H1 (cell line): ENCODE data around the gene BAG1. TPM values are rescaled to one million over a fixed set of nuclear protein-coding genes. Genes with fewer than 3 reads are reported as not detected.

Source experiments
- CTCF ChIA-PET: fragments of 300-600 bp; sonication (Branson Sonifier 250); formaldehyde crosslinking; loops from one replicate; lab custom pipeline; 2021; ENCODE audit not compliant: partially characterized antibody; lab: Charles Lee
- POLR2A ChIA-PET: fragments of 300-600 bp; sonication (Branson Sonifier 250); formaldehyde crosslinking; loops from one replicate; lab custom pipeline; 2021; ENCODE audit warnings: inconsistent platforms; ENCODE audit not compliant: partially characterized antibody; lab: Charles Lee
- DNase-seq, 2 experiments: peaks; one replicate each; pipeline versions ENCODE4 v3.0.0 to v3.0.0-alpha.2; 2010 to 2022; ENCODE audit warnings: low spot score in 2 of 2, low read depth in 1 of 2, mixed read lengths in 1 of 2
- FAIRE-seq: peaks from 2 replicates; lab custom pipeline; 2011; peaks lifted over from hg19 to GRCh38; lab: Jason Lieb, UNC
- H2AFZ ChIP-seq: 2 replicates; pipeline ENCODE4 v1.8.1; 2012; ENCODE audit warnings: low read length, inconsistent platforms
- H2AK5ac ChIP-seq: 2 replicates; pipeline ENCODE4 v1.6.1; 2013; ENCODE audit warnings: low read depth, low read length
- H2BK120ac ChIP-seq: replicated peaks from 2 replicates; pipeline ENCODE3; 2013; ENCODE audit warnings: low read depth, low read length, inconsistent platforms
- H2BK12ac ChIP-seq: 2 replicates; pipeline ENCODE4 v1.6.1; 2013; ENCODE audit warnings: low read depth, low read length
- H2BK15ac ChIP-seq: 2 replicates; pipeline ENCODE4 v1.6.1; 2013; ENCODE audit warnings: low read length
- H2BK20ac ChIP-seq: 2 replicates; pipeline ENCODE4 v1.6.1; 2013; ENCODE audit warnings: low read length
- H2BK5ac ChIP-seq: 2 replicates; pipeline ENCODE4 v1.6.1; 2013; ENCODE audit warnings: low read depth, low read length
- H3K14ac ChIP-seq: 2 replicates; pipeline ENCODE4 v1.6.1; 2013; ENCODE audit warnings: inconsistent platforms; ENCODE audit not compliant: insufficient read length
- H3K18ac ChIP-seq: 2 replicates; pipeline ENCODE4 v1.6.1; 2013; ENCODE audit warnings: low read length; ENCODE audit errors: extremely low read depth
- H3K23ac ChIP-seq: 2 replicates; pipeline ENCODE4 v1.6.1; 2013; ENCODE audit warnings: inconsistent platforms; ENCODE audit not compliant: insufficient read length
- H3K23me2 ChIP-seq: 2 replicates; pipeline ENCODE4 v1.6.1; 2013; ENCODE audit warnings: low read depth, low read length
- H3K27ac ChIP-seq: 2 replicates; pipeline ENCODE4 v1.6.1; 2011; ENCODE audit warnings: low read depth, low read length, inconsistent platforms
- H3K27me3 ChIP-seq, 4 experiments: replicated peaks in 1 of 4; 1 replicate in 1 of 4; 2 replicates in 3 of 4; pipeline versions ENCODE4 v1.6.1 to v1.8.1; 2011 to 2013; ENCODE audit warnings: low read length in 3 of 4, mild to moderate bottlenecking in 3 of 4, inconsistent platforms in 2 of 4, mixed read lengths in 2 of 4, moderate library complexity in 1 of 4; ENCODE audit not compliant: control insufficient read depth in 3 of 4, insufficient read depth in 3 of 4; ENCODE audit errors: extremely low read depth in 1 of 4
- H3K36me3 ChIP-seq, 4 experiments: 2 replicates each; pipeline versions ENCODE4 v1.6.1 to v1.8.1; 2011 to 2013; ENCODE audit warnings: mild to moderate bottlenecking in 4 of 4, low read length in 3 of 4, moderate library complexity in 2 of 4, control low read depth in 1 of 4, inconsistent platforms in 1 of 4; ENCODE audit not compliant: insufficient read depth in 4 of 4, control insufficient read depth in 2 of 4
- H3K4ac ChIP-seq: replicated peaks from 2 replicates; pipeline ENCODE3; 2013; ENCODE audit warnings: low read length, low read depth, mixed read lengths, inconsistent platforms; ENCODE audit not compliant: insufficient read length
- H3K4me1 ChIP-seq, 4 experiments: replicated peaks in 1 of 4; 1 replicate in 1 of 4; 2 replicates in 3 of 4; pipeline versions ENCODE4 v1.6.1 to v1.8.1; 2011 to 2013; ENCODE audit warnings: low read length in 3 of 4, inconsistent platforms in 2 of 4, mixed read lengths in 1 of 4; ENCODE audit not compliant: insufficient read depth in 4 of 4, control insufficient read depth in 3 of 4
- H3K4me2 ChIP-seq, 2 experiments: 2 replicates each; pipeline versions ENCODE4 v1.6.1 to v1.8.1; 2011 to 2013; ENCODE audit warnings: low read depth in 2 of 2, low read length in 2 of 2, control low read depth in 1 of 2, inconsistent platforms in 1 of 2, mild to moderate bottlenecking in 1 of 2; ENCODE audit not compliant: insufficient read depth in 1 of 2
- H3K4me3 ChIP-seq, 4 experiments: fragments of 200-600, 300-600 bp in 1 of 4; sonication (generic), shearing (Covaris generic), sonication (Bioruptor Twin) in 1 of 4; 2 replicates each; pipeline versions ENCODE4 v1.5.1 to v1.8.1; 2011 to 2016; ENCODE audit warnings: low read length in 4 of 4, low read depth in 3 of 4, control low read depth in 2 of 4, inconsistent platforms in 2 of 4, mild to moderate bottlenecking in 2 of 4, mixed read lengths in 1 of 4, moderate library complexity in 1 of 4; ENCODE audit not compliant: insufficient read depth in 2 of 4; ENCODE audit errors: extremely low read depth in 1 of 4
- H3K56ac ChIP-seq: replicated peaks from 2 replicates; pipeline ENCODE3; 2013; ENCODE audit warnings: low read depth, mild to moderate bottlenecking, mixed read lengths, low read length, inconsistent platforms; ENCODE audit not compliant: insufficient read length
- H3K79me1 ChIP-seq: 2 replicates; pipeline ENCODE4 v1.6.1; 2013; ENCODE audit warnings: low read depth, low read length, control low read depth
- H3K79me2 ChIP-seq, 2 experiments: 2 replicates each; pipeline versions ENCODE4 v1.6.1 to v1.8.1; 2012 to 2013; ENCODE audit warnings: low read length in 2 of 2, mild to moderate bottlenecking in 2 of 2, inconsistent platforms in 1 of 2; ENCODE audit not compliant: insufficient read depth in 2 of 2, control insufficient read depth in 1 of 2
- H3K9ac ChIP-seq, 4 experiments: replicated peaks in 1 of 4; 1 replicate in 1 of 4; 2 replicates in 3 of 4; pipeline versions ENCODE4 v1.6.1 to v1.8.1; 2011 to 2013; ENCODE audit warnings: low read depth in 3 of 4, low read length in 3 of 4, control low read depth in 2 of 4, mild to moderate bottlenecking in 2 of 4, moderate library complexity in 2 of 4, inconsistent platforms in 1 of 4; ENCODE audit errors: extremely low read depth in 1 of 4
- H3K9me3 ChIP-seq, 2 experiments: 2 replicates each; pipeline versions ENCODE4 v1.6.1 to v1.8.1; 2012 to 2013; ENCODE audit warnings: mild to moderate bottlenecking in 2 of 2, moderate library complexity in 2 of 2, control low read depth in 1 of 2, inconsistent platforms in 1 of 2, low read depth in 1 of 2, low read length in 1 of 2, mixed read lengths in 1 of 2; ENCODE audit not compliant: insufficient read depth in 2 of 2
- H4K20me1 ChIP-seq, 2 experiments: replicated peaks in 1 of 2; 2 replicates each; pipeline versions ENCODE3 to v1.8.1; 2011 to 2013; ENCODE audit warnings: inconsistent platforms in 2 of 2, low read length in 2 of 2, mild to moderate bottlenecking in 1 of 2; ENCODE audit not compliant: insufficient read depth in 2 of 2, control insufficient read depth in 1 of 2
- H4K5ac ChIP-seq: 2 replicates; pipeline ENCODE4 v1.6.1; 2013; ENCODE audit warnings: low read length, low read depth, mixed read lengths, inconsistent platforms; ENCODE audit not compliant: insufficient read length
- H4K8ac ChIP-seq: 2 replicates; pipeline ENCODE4 v1.8.0; 2013; ENCODE audit warnings: mild to moderate bottlenecking, moderate library complexity, low read length, inconsistent platforms; ENCODE audit not compliant: insufficient read depth; ENCODE audit errors: extremely low read depth
- H4K91ac ChIP-seq: replicated peaks from 2 replicates; pipeline ENCODE3; 2013; ENCODE audit warnings: low read length, mixed read lengths, inconsistent platforms; ENCODE audit not compliant: insufficient read length
- whole genome bisulfite sequencing, 2 experiments: shearing (Covaris generic) in 1 of 2; methylation state at CpG; one replicate each; pipeline versions ENCODE4 v1.1.6 to v1.1.7; 2013 to 2015; ENCODE audit warnings: low lambda C conversion rate in 2 of 2, mixed read lengths in 2 of 2, inconsistent platforms in 1 of 2, low coverage in 1 of 2, missing lambda C conversion rate in 1 of 2; ENCODE audit not compliant: insufficient replicate concordance in 2 of 2, insufficient coverage in 1 of 2, insufficient read length in 1 of 2; ENCODE audit errors: extremely low coverage in 1 of 2, missing lambda C conversion rate in 1 of 2; 5-methylcytosine and 5-hydroxymethylcytosine counted together
- polyA plus RNA-seq, 7 experiments: library from polyadenylated mRNA; depleted of rRNA in 3 of 7; stranded (reverse) in 5 of 7; unstranded in 2 of 7; fragments of >200 nt in 5 of 7; fragments of 200-250 nt in 2 of 7; gene quantifications; 1 replicate in 5 of 7; 2 replicates in 1 of 7; 4 replicates in 1 of 7; pipeline versions ENCODE4 v1.2.1 to v1.2.3, GENCODE V29; 2011 to 2013; ENCODE audit warnings: missing spikeins in 2 of 7, mixed read lengths in 2 of 7
- total RNA-seq: library from RNA; stranded (reverse); fragmentation: NEBNext Ultra II Directional; extraction: Animal tissue kit (Norgen Biotek cat#: 25700); gene quantifications from 2 replicates; pipeline ENCODE4 v1.2.1, GENCODE V29; 2021
- TF ChIP-seq, protein P1 (sequence below): IDR thresholded peaks from 2 replicates; pipeline ENCODE4 v1.6.1; 2012; ENCODE audit warnings: inconsistent platforms

Gene BAG1
- total and polyA plus RNA-seq, 2 of the 8 experiments (the other 6 are each of a cell fraction or from before 2014, with no cell fraction given) = 14.7 to 59.8 TPM

DNA sequence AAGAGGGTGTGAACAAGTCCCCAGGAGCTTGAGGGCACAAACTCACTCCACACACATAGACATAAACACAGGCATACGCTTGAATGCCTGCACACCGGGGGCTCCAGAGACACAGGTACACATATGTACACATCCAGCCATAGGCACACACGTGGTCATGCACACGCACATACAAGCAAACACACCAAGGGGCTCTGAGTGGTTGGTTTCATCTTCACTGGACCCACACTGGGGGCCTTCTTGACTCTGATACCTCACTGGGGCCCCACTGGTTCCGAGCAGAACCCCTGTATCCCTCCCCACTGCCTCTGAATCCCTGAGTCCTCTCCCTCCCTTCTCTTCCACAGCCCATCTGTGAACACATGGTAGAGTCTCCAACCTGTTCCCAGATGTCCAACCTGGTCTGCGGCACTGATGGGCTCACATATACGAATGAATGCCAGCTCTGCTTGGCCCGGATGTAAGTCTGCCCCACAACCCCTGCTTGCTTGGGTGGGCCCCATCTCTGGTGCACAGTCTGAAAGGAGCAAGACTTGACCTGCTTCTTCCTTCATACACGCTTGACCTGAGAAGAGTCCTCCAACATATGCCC is 18.1 kb downstream of the BAG1 start:
- WGBS, 2 experiments = 90% methylated on average over 9 of the region's 9 CpGs; no CpG with 5 or more reads in 1 of the 2 experiments
- no peak overlapping the region for H3K4me3 ChIP-seq
- H3K79me2 ChIP-seq = no peaks in the 10 kb centered on the region
- H3K9me3 ChIP-seq = no peaks in the 10 kb centered on the region
- no peak overlapping the region for H3K4ac ChIP-seq
- no peaks in the 10 kb centered on the region for H3K79me1 ChIP-seq
- H3K23ac ChIP-seq = no peak overlapping the region
- ChIA-PET CTCF (interaction anchor here (2.7 kb wide), 1 partner anchor 20 kb away, joined by 13 read pairs; no protein-coding TSS in a partner anchor), POLR2A (no interaction called here)
- H3K23me2 ChIP-seq = no peaks in the 10 kb centered on the region; the same call in 1 of the 2 replicates
- DNase-seq (no peak), FAIRE-seq (no peak)
- no peak overlapping the region for H2BK15ac ChIP-seq
- H3K27ac ChIP-seq = no peak overlapping the region
- H2AK5ac ChIP-seq = no peak overlapping the region
- no peak overlapping the region for H4K91ac ChIP-seq
- no peak overlapping the region for H3K14ac ChIP-seq
- no peak overlapping the region for H2BK12ac ChIP-seq
- H4K20me1 ChIP-seq = peaks cover 0 to 2% of the 10 kb centered on the region in 2 experiments
- no peak overlapping the region for H2AFZ ChIP-seq
- H4K5ac ChIP-seq = no peak overlapping the region
- no peaks in the 10 kb centered on the region for H3K27me3 ChIP-seq
- no peaks in the 10 kb centered on the region for H3K4me1 ChIP-seq
- H3K4me2 ChIP-seq = no peak overlapping the region
- H2BK5ac ChIP-seq = no peak overlapping the region
- H3K36me3 ChIP-seq = peaks cover 0 to 2% (median 0%) of the 10 kb centered on the region in 4 experiments; a peak in 2 of 8 replicates
- no peak overlapping the region for H2BK120ac ChIP-seq
- no peak overlapping the region for H4K8ac ChIP-seq
- no peak overlapping the region for H3K18ac ChIP-seq
- H3K56ac ChIP-seq = no peak overlapping the region
- H3K9ac ChIP-seq = no peak overlapping the region
- H2BK20ac ChIP-seq = no peak overlapping the region
- TF ChIP-seq, protein P1, sequence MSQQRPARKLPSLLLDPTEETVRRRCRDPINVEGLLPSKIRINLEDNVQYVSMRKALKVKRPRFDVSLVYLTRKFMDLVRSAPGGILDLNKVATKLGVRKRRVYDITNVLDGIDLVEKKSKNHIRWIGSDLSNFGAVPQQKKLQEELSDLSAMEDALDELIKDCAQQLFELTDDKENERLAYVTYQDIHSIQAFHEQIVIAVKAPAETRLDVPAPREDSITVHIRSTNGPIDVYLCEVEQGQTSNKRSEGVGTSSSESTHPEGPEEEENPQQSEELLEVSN = no peak
